Naive thymus-derived CD8-positive, alpha-beta T cell (primary cell): ENCODE measurements around the gene PPM1H. TPM values are rescaled to one million over a fixed set of nuclear protein-coding genes. Genes with fewer than 3 reads are reported as not detected.

Source experiments
- ATAC-seq, 2 donors: fragments of 150-1000 bp; cut with Tn5 transposase in 1 of 2; sonication (Bioruptor Pico), chemical (Tn5 transposase) in 1 of 2; 1 replicate in 1 of 2; 2 replicates in 1 of 2; pipeline ENCODE4 v1.10.0; 2021; ENCODE audit warnings: mild to moderate bottlenecking in 2 of 2, moderate library complexity in 2 of 2
- POLR2A ChIA-PET: fragments of 350-600 bp; sonication (Branson Sonifier 250); formaldehyde crosslinking; loops from one replicate; lab custom pipeline; 2021; ENCODE audit warnings: antibody characterized with exemption; lab: Charles Lee
- DNase-seq, 10 donors: peaks; one replicate each; pipeline versions ENCODE4 v3.0.0 to v3.0.0-alpha.2; 2020 to 2022
- H3K27ac Mint-ChIP-seq, 10 donors: one replicate each; pipeline ENCODE4 v1.8.0; 2020 to 2022; ENCODE audit warnings: mild to moderate bottlenecking in 10 of 10, mixed read lengths in 10 of 10, moderate library complexity in 4 of 10, inconsistent platforms in 1 of 10
- H3K27me3 Mint-ChIP-seq, 5 donors: one replicate each; pipeline ENCODE4 v1.8.0; 2021 to 2022; ENCODE audit warnings: mixed read lengths in 5 of 5
- H3K36me3 Mint-ChIP-seq, 3 donors: one replicate each; pipeline ENCODE4 v1.8.0; 2020 to 2022; ENCODE audit warnings: mixed read lengths in 3 of 3, mild to moderate bottlenecking in 2 of 3, inconsistent platforms in 1 of 3
- H3K4me1 Mint-ChIP-seq, 4 donors: one replicate each; pipeline ENCODE4 v1.8.0; 2021 to 2022; ENCODE audit warnings: mixed read lengths in 4 of 4
- H3K4me3 Mint-ChIP-seq, 10 donors: one replicate each; pipeline ENCODE4 v1.8.0; 2020 to 2022; ENCODE audit warnings: mild to moderate bottlenecking in 10 of 10, mixed read lengths in 10 of 10, moderate library complexity in 6 of 10, inconsistent platforms in 1 of 10
- H3K9me3 Mint-ChIP-seq, 9 donors: one replicate each; pipeline ENCODE4 v1.8.0; 2020 to 2022; ENCODE audit warnings: mixed read lengths in 9 of 9, mild to moderate bottlenecking in 3 of 9, inconsistent platforms in 1 of 9, moderate library complexity in 1 of 9
- polyA plus RNA-seq, 3 donors: library from polyadenylated mRNA; unstranded; fragments of 300-500 nt; fragmentation: Illumina TruSeq; gene quantifications; one replicate each; pipeline ENCODE4 v1.2.3, GENCODE V29; 2021
- total RNA-seq, 8 experiments: library from RNA in 2 of 8; stranded (reverse) in 2 of 8; gene quantifications; one replicate each; pipeline ENCODE4 v1.2.3 and lab custom pipeline; 2021 to 2026

The PPM1H gene
- total and polyA plus RNA-seq, 5 experiments from 2014 or later = not detected

DNA sequence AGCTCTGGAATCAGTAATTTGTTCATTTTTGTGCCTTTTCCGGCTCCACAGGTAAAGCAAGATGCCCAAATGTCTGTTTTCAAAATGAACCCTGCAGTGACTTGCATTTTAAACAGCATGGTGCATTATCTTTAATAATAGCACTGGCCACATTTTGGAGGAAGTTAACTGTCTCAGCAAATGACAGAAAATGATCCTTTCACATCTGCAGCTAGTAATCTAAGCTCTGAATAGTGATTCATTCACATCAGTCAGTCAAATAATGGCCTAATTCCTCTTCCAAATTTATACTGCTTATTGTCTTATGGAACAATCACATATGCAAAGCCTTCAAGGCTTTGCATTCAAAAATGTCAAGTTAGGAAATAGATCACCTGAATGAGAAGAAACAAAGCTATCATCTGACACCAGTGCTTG, 75.6 kb downstream of the PPM1H start:
- Mint-ChIP-seq H3K4me1 (no peaks in the 10 kb centered on the region), H3K4me3 (no peak overlapping the region), H3K36me3 (no peaks in the 10 kb centered on the region), H3K9me3 (no peaks in the 10 kb centered on the region), H3K27me3 (peaks cover 0 to 5% (median 0%) of the 10 kb centered on the region in 5 donors), H3K27ac (no peak overlapping the region)
- DNase-seq = no peak
- no peak for ATAC-seq
- POLR2A ChIA-PET = no interaction called here

DNA sequence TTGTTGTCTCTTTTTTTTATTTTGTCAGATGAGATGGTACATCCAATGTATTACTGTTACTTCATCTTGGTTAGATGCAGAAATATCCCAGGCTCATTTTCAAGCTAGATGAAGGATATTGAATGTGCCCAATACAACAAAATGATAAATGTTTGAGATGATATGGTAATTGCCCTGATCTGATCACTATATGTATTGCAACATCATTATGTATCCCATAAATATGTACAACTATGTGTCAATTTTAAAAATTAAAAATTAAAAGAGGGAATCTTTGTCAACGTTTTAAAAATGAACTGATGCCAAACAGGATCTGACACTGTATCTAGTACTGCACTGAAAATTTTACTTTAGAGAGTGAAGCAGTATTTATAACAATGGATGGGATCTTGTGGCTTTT, 78.5 kb downstream of the PPM1H start:
- DNase-seq = no peak
- POLR2A ChIA-PET = no interaction called here

DNA sequence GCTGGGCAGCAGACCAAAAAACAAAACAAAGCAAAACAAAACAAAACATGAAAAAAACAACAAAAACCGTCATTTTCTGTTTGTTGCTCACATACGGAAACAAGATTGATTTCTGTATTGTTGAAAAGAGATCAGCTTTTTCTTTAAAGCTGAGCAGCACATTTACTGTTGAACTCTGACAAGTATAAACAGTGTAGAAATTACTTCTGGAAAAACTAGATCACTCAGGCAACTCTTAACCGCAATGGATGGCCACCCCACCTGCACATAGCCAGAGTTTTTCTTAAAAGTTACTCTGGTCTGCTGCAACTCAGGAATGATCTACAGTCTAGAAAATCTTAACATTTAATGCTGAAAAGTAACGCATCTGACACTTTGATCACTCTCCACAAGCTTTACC, 80.9 kb downstream of the PPM1H start:
- H3K27ac Mint-ChIP-seq = no peak overlapping the region
- no peak overlapping the region for H3K4me3 Mint-ChIP-seq
- no peaks in the 10 kb centered on the region for H3K36me3 Mint-ChIP-seq
- no peak for ATAC-seq
- no peak for DNase-seq
- H3K4me1 Mint-ChIP-seq = no peaks in the 10 kb centered on the region
- POLR2A ChIA-PET = no interaction called here
- no peaks in the 10 kb centered on the region for H3K9me3 Mint-ChIP-seq
- peaks cover 0 to 7% (median 3%) of the 10 kb centered on the region in 5 donors for H3K27me3 Mint-ChIP-seq

More for the DNA sequence above, 78.5 kb downstream of the PPM1H start:
- H3K4me3 Mint-ChIP-seq = no peak overlapping the region
- no peaks in the 10 kb centered on the region for H3K9me3 Mint-ChIP-seq
- no peaks in the 10 kb centered on the region for H3K4me1 Mint-ChIP-seq
- no peaks in the 10 kb centered on the region for H3K36me3 Mint-ChIP-seq
- ATAC-seq = no peak
- peak overlapping the region in 1 of 10 donors; percentile 12 for H3K27ac Mint-ChIP-seq
- H3K27me3 Mint-ChIP-seq = peaks cover 0 to 10% (median 0%) of the 10 kb centered on the region in 5 donors

DNA sequence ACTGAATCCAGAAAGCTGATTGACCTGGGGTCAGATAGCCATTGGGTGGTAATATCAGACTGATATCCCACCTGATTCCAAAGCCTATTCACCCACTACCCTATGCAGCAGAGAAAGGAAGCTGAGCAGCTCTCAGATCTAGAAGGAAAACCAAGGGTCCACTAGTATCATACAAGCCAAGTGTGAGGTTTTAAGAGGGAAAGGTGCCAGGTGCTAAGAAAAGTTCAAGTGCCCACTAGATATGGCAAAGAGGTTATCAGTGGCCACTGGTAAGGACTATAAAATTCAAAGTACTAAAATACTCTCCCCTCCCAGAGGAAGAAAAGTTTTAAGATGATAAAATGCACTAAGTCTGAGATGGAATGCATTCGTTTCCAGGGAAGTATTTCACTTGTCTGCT, 85.6 kb downstream of the PPM1H start:
- no peaks in the 10 kb centered on the region for H3K4me1 Mint-ChIP-seq

DNA sequence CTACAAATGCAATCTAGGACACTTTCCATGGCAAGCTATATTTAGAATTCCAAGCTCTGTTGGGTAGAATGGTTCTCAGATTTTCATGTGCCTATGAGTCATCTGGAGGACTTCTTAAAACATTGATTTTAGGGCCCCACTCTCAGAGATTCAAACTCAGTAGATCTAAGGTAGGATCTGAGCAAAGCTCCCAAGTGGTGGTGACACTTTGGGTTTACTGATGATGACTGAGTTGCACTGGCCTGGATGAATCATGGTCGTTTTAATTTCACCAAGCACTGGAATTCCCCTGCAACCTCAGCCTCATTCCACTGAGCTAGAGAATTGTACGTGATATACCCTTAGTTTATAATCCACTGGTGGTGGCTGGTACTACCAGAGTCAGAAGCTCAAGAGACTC, 86.5 kb downstream of the PPM1H start:
- H3K27me3 Mint-ChIP-seq = peaks cover 2 to 18% (median 6%) of the 10 kb centered on the region in 5 donors
- H3K27ac Mint-ChIP-seq = no peak overlapping the region
- no peaks in the 10 kb centered on the region for H3K36me3 Mint-ChIP-seq
- no peaks in the 10 kb centered on the region for H3K9me3 Mint-ChIP-seq
- ATAC-seq = no peak
- no peak overlapping the region for H3K4me3 Mint-ChIP-seq
- POLR2A ChIA-PET = no interaction called here
- H3K4me1 Mint-ChIP-seq = no peaks in the 10 kb centered on the region
- no peak for DNase-seq

More for the DNA sequence above, 85.6 kb downstream of the PPM1H start:
- Mint-ChIP-seq H3K27me3 (peaks cover 2 to 18% (median 6%) of the 10 kb centered on the region in 5 donors), H3K27ac (no peak overlapping the region), H3K9me3 (no peaks in the 10 kb centered on the region), H3K4me3 (no peak overlapping the region), H3K36me3 (no peaks in the 10 kb centered on the region)
- ATAC-seq (no peak), DNase-seq (no peak)
- POLR2A ChIA-PET = no interaction called here

DNA sequence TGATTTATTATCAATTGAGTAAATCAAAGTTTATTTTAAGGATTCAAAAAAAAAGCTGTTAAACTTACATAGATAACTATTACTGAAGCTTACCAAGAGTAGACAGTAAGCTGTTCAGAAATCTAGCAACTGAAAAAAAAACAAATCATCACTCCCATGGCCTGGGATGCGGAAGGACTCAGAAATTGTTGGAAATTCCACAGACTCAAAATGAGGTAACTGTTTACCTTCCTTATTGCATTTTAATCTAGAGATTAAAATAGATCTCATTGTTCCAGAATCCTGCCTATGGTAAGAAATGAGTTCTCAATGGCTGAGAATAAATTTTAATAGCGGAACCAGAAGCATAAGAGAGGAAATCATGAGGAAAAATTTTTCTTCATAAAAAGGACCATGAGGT, 87.2 kb downstream of the PPM1H start:
- Mint-ChIP-seq H3K27me3 (peaks cover 2 to 14% (median 6%) of the 10 kb centered on the region in 5 donors), H3K4me3 (no peak overlapping the region), H3K9me3 (no peaks in the 10 kb centered on the region), H3K4me1 (no peaks in the 10 kb centered on the region), H3K36me3 (no peaks in the 10 kb centered on the region), H3K27ac (no peak overlapping the region)
- no peak for ATAC-seq
- POLR2A ChIA-PET = no interaction called here
- no peak for DNase-seq

DNA sequence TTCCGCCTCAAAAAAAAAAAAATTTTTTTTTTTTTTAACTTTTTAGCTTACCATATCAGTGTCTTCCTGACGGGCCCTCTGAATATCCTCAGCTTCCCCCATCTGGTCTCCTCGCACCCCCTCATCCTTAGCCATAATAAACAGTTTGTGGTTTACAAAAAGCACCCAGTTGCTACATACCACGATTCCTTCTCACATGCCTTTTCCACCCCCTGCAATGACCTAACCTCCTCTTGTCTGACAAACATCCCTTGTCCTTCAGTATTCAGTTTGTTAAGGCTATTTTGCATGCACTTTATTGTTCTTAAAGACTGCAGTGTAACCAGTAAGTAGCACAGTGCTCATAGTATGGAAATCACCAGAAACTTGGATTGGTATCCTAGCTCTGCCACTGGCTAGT, 88.5 kb downstream of the PPM1H start:
- no peak overlapping the region for H3K27ac Mint-ChIP-seq
- POLR2A ChIA-PET = no interaction called here
- H3K27me3 Mint-ChIP-seq = peaks cover 2 to 14% (median 6%) of the 10 kb centered on the region in 5 donors
- no peak for DNase-seq
- no peak for ATAC-seq
- no peaks in the 10 kb centered on the region for H3K36me3 Mint-ChIP-seq
- no peak overlapping the region for H3K4me3 Mint-ChIP-seq
- H3K9me3 Mint-ChIP-seq = no peaks in the 10 kb centered on the region
- H3K4me1 Mint-ChIP-seq = no peaks in the 10 kb centered on the region

DNA sequence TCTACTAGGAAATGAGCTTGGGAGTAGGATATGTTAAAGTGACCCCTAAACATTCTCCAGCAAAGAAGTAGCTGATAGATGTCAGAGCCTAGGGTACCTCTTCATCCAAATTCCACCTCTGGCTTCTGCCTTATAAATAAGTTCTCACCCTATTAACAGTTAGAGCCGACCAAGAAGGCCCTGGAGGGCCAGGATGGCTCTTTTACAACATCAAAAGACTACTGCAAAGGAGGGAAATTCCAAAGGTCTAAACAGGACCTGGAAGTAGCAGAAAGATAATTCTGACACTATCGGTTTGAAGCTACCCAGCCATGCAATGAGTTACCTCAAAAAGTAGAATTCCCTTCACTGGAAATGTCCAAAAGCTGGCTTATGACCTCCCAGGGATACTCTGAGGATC, 90.0 kb downstream of the PPM1H start:
- no peak overlapping the region for H3K27ac Mint-ChIP-seq
- H3K27me3 Mint-ChIP-seq = peaks cover 0 to 18% (median 8%) of the 10 kb centered on the region in 5 donors
- no peaks in the 10 kb centered on the region for H3K9me3 Mint-ChIP-seq
- no peak overlapping the region for H3K4me3 Mint-ChIP-seq
- H3K36me3 Mint-ChIP-seq = no peaks in the 10 kb centered on the region
- DNase-seq = no peak
- no peak for ATAC-seq
- no peaks in the 10 kb centered on the region for H3K4me1 Mint-ChIP-seq
- POLR2A ChIA-PET = no interaction called here

DNA sequence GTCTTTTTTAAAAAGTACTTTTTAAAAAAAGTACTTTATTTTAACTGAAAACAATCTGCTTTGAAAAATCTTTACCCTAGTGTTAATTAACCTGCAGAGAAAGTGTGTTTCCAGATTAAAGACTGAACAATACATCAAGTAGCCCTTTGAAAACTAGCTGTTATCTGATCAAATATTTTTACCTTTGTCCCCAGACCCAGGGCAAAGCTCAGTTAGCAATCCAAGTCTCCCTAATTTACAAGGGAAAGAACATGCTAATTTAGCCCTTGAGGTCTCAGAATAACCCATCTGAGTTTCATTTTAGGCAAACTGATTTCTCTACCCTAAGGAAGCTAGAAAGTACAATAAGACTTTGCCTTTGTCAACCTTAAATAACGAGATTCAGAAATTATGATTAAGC, 91.2 kb downstream of the PPM1H start:
- no peak overlapping the region for H3K4me3 Mint-ChIP-seq
- DNase-seq (no peak), ATAC-seq (no peak)
- no peak overlapping the region for H3K27ac Mint-ChIP-seq
- POLR2A ChIA-PET = no interaction called here
- peaks cover 0 to 2% (median 0%) of the 10 kb centered on the region in 4 donors for H3K4me1 Mint-ChIP-seq
- peaks cover 0 to 18% (median 8%) of the 10 kb centered on the region in 5 donors for H3K27me3 Mint-ChIP-seq
- no peaks in the 10 kb centered on the region for H3K9me3 Mint-ChIP-seq
- H3K36me3 Mint-ChIP-seq = no peaks in the 10 kb centered on the region

DNA sequence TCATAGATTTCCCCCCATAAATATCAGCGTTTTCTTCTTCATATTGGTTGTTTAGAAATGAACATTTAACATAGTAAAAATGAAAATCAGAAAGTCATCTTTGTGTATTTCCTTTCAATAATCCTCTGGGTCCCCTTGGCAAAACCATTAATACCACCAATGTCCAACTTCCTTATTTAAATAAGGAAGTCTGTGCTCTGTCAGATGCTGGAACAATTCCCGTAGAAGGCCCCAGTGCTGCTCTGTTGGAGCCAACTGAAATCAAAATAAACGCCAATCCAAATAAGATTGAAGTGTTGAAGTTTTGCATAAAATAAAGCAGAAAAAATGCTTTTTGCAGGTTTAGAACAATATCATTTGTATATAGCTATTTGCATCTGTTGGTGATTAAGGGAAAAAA, 93.1 kb downstream of the PPM1H start:
- Mint-ChIP-seq H3K4me3 (no peak overlapping the region), H3K36me3 (no peaks in the 10 kb centered on the region), H3K4me1 (peaks cover 0 to 2% (median 0%) of the 10 kb centered on the region in 4 donors), H3K9me3 (no peaks in the 10 kb centered on the region), H3K27ac (no peak overlapping the region), H3K27me3 (peaks cover 0 to 19% (median 6%) of the 10 kb centered on the region in 5 donors)
- ATAC-seq = no peak
- POLR2A ChIA-PET = no interaction called here
- DNase-seq = no peak

DNA sequence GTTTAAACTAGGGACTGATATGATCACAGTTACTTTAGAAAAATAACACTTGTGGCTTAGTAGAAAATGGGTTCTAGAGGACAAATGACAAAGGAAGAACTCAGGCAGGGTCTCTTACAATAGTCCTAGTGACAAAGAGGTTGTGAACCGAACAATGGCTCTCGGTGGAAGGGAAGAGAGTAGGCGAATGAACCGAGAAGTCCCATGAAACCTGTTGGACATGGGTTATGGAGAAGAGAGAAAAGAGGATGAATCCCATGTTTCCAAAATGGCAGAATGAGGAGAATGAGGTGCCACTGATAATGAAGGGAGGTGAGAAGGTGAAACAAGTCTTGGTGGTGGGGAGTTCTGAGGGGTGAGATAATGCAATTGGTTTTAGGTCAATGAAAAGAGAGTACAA, 94.1 kb downstream of the PPM1H start:
- no peak overlapping the region for H3K27ac Mint-ChIP-seq
- H3K4me3 Mint-ChIP-seq = no peak overlapping the region
- H3K36me3 Mint-ChIP-seq = no peaks in the 10 kb centered on the region
- POLR2A ChIA-PET = no interaction called here
- no peak for DNase-seq
- H3K27me3 Mint-ChIP-seq = peaks cover 0 to 14% (median 0%) of the 10 kb centered on the region in 5 donors
- ATAC-seq = no peak
- H3K9me3 Mint-ChIP-seq = no peaks in the 10 kb centered on the region
- H3K4me1 Mint-ChIP-seq = peaks cover 0 to 2% (median 0%) of the 10 kb centered on the region in 4 donors

DNA sequence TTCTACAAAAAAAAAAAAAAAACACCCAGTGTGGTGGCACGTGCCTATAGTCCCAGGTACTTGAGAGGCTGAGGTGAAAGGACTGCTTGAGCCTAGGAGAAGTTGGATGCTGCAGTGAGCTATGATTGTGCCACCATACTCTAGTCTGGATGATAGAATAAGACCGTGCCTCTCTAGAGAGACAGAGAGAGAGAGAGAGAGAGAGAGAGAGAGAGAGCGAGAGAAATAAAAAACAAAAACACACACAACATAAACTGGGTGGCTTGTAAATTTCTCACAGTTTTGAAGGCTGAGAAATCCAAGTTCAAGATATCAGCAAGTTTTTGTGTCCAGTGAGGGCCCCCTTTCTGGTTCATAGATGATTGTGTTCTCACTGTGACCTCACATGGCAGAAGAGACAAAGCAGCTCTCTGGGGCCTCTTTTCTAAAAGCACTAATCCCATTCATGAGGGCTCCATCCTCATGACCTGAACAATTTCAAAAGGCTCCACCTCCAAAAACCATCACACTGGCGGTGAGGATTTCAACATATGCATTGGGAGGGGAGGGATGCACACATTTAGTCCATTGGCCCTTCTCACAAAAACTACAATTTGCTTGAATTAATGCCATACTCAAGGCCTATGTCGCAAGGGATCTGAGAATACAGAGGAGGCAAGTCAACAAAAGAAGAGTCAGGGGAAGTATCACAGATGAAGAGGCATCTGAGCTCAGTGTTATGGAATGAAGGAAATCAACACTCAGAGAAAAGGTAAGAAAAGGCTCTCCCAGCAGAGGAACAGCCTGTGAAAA, 94.9 kb downstream of the PPM1H start:
- DNase-seq (no peak), ATAC-seq (no peak)
- Mint-ChIP-seq H3K27me3 (peaks cover 0 to 12% (median under 1%) of the 10 kb centered on the region in 5 donors), H3K9me3 (no peaks in the 10 kb centered on the region), H3K4me1 (peaks cover 0 to 2% (median 0%) of the 10 kb centered on the region in 4 donors), H3K4me3 (no peak overlapping the region), H3K36me3 (no peaks in the 10 kb centered on the region), H3K27ac (no peak overlapping the region)
- POLR2A ChIA-PET = no interaction called here

DNA sequence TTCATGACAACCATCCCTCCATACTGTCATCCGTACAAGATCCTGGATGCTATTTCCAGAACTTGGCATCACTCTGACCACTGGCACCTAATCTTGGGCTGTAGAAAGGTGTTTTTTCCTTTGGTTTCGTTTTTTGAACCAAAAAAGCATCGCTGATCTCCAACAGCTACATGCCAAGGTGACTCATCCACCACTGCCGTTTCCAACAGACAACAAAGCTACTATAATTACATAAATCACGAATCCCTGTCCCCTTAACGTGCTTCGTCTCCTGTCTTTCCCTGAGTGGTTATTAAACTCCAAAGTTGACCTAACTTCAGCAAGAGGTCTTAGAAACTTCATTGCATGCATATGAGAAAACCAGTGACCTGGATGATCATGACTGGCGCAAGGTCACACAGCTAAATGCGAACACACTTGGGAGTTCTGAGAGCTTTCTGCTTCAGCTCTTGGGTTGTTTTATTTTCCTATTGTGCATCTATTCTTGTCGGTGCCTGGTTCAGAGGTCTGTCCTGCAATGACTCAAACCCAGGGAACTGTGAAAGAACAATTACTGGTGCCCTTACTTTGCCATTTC, 99.9 kb downstream of the PPM1H start:
- H3K4me3 Mint-ChIP-seq = no peak overlapping the region
- POLR2A ChIA-PET = no interaction called here

More for the DNA sequence above, 99.9 kb downstream of the PPM1H start:
- Mint-ChIP-seq H3K27me3 (peaks cover 0 to 10% (median 0%) of the 10 kb centered on the region in 5 donors), H3K9me3 (no peaks in the 10 kb centered on the region), H3K4me1 (peaks cover 0 to 2% (median 0%) of the 10 kb centered on the region in 4 donors), H3K27ac (no peak overlapping the region), H3K36me3 (no peaks in the 10 kb centered on the region)
- no peak for DNase-seq
- no peak for ATAC-seq
